SK-N-SH (cell line): ENCODE results near the gene TSSC4. TPM values are rescaled to one million over a fixed set of nuclear protein-coding genes. Genes with fewer than 3 reads are reported as not detected.

Experiments used
- CTCF ChIA-PET: fragments of 300-600, 350-600 bp; formaldehyde crosslinking; extraction: SDS; loops from one replicate; lab custom pipeline; 2021; lab: Yijun Ruan, JAX
- POLR2A ChIA-PET: fragments of 350-600 bp; sonication (Branson Sonifier 250); formaldehyde crosslinking; extraction: SDS; loops from one replicate; lab custom pipeline; 2020; ENCODE audit warnings: antibody characterized with exemption, inconsistent platforms; lab: Yijun Ruan, JAX
- DNase-seq: peaks from one replicate; pipeline ENCODE4 v3.0.0; 2012
- H2AFZ ChIP-seq: fragments of 200-600 bp; sonication (generic); 2 replicates; pipeline ENCODE4 v1.8.1; 2016; ENCODE audit warnings: antibody characterized with exemption, mild to moderate bottlenecking, low read depth
- H3F3A ChIP-seq: fragments of 200-600 bp; sonication (generic); replicated peaks from 2 replicates; pipeline ENCODE3; 2016; ENCODE audit warnings: antibody characterized with exemption, mild to moderate bottlenecking; ENCODE audit not compliant: insufficient read depth
- H3K27ac ChIP-seq, 2 experiments: fragments of 200-500 bp in 1 of 2; fragments of 200-600 bp in 1 of 2; sonication (Bioruptor generic) in 1 of 2; sonication (generic), shearing (Covaris generic) in 1 of 2; 2 replicates each; pipeline versions ENCODE4 v1.5.1 to v1.6.1; 2014 to 2016; ENCODE audit warnings: low read depth in 2 of 2, inconsistent platforms in 1 of 2, low read length in 1 of 2, mild to moderate bottlenecking in 1 of 2, mixed read lengths in 1 of 2
- H3K27me3 ChIP-seq: fragments of 200-600 bp; sonication (generic), shearing (Covaris generic); 2 replicates; pipeline ENCODE4 v1.6.1; 2016; ENCODE audit warnings: mixed run types; ENCODE audit not compliant: insufficient read depth
- H3K36me3 ChIP-seq, 2 experiments: fragments of 200-500 bp in 1 of 2; fragments of 200-600 bp in 1 of 2; sonication (Bioruptor generic) in 1 of 2; sonication (generic) in 1 of 2; replicated peaks in 1 of 2; 2 replicates each; pipeline versions ENCODE3 to v1.5.1; 2014 to 2016; ENCODE audit warnings: low read length in 1 of 2, mild to moderate bottlenecking in 1 of 2; ENCODE audit not compliant: insufficient read depth in 2 of 2, control insufficient read depth in 1 of 2
- H3K4me1 ChIP-seq, 2 experiments: fragments of 200-500 bp in 1 of 2; fragments of 200-600 bp in 1 of 2; sonication (Bioruptor generic) in 1 of 2; sonication (generic), shearing (Covaris generic) in 1 of 2; 2 replicates each; pipeline versions ENCODE4 v1.5.1 to v1.6.1; 2014 to 2016; ENCODE audit warnings: low read depth in 1 of 2, low read length in 1 of 2, mixed run types in 1 of 2; ENCODE audit not compliant: insufficient read depth in 2 of 2, control insufficient read depth in 1 of 2
- H3K4me2 ChIP-seq: fragments of 200-600 bp; sonication (generic), shearing (Covaris generic); 2 replicates; pipeline ENCODE4 v1.6.1; 2017; ENCODE audit warnings: mixed run types
- H3K4me3 ChIP-seq, 2 experiments: fragments of 200-500 bp in 1 of 2; fragments of 200-600 bp in 1 of 2; sonication (Bioruptor generic) in 1 of 2; sonication (generic), shearing (Covaris generic) in 1 of 2; 2 replicates each; pipeline versions ENCODE4 v1.5.1 to v1.8.1; 2014 to 2016; ENCODE audit warnings: low read depth in 2 of 2, inconsistent platforms in 1 of 2, low read length in 1 of 2, mild to moderate bottlenecking in 1 of 2, mixed read lengths in 1 of 2, moderate library complexity in 1 of 2
- H3K79me2 ChIP-seq: fragments of 200-600 bp; sonication (generic); 2 replicates; pipeline ENCODE4 v1.8.1; 2017; ENCODE audit warnings: mild to moderate bottlenecking; ENCODE audit not compliant: insufficient read depth
- H3K9ac ChIP-seq: fragments of 200-600 bp; sonication (generic); 2 replicates; pipeline ENCODE4 v1.6.1; 2017; ENCODE audit warnings: mixed run types
- H3K9me2 ChIP-seq: fragments of 200-600 bp; sonication (generic); 2 replicates; pipeline ENCODE4 v1.6.1; 2017; ENCODE audit warnings: mixed run types
- H3K9me3 ChIP-seq: fragments of 200-600 bp; sonication (generic); 2 replicates; pipeline ENCODE4 v1.6.1; 2017; ENCODE audit warnings: mixed run types, mild to moderate bottlenecking, moderate library complexity
- H4K20me1 ChIP-seq: fragments of 200-600 bp; sonication (generic); 2 replicates; pipeline ENCODE4 v1.6.1; 2017; ENCODE audit warnings: mild to moderate bottlenecking, mixed run types; ENCODE audit not compliant: insufficient read depth
- CHD2 ChIP-seq: fragments of 150-350 bp; IDR thresholded peaks from 2 replicates; pipeline ENCODE4 v1.6.1; 2018; ENCODE audit warnings: low read length; ENCODE audit not compliant: partially characterized antibody
- FOXJ3 ChIP-seq: sonication (generic); formaldehyde crosslinking; IDR thresholded peaks from 2 replicates; pipeline ENCODE4 v1.5.1; 2020; ENCODE audit warnings: mild to moderate bottlenecking, missing genetic modification reagents
- GATA2 ChIP-seq: sonication (generic); formaldehyde crosslinking; IDR thresholded peaks from 2 replicates; pipeline ENCODE4 v1.5.0; 2020; ENCODE audit warnings: mild to moderate bottlenecking, missing genetic modification reagents
- MXI1 ChIP-seq: IDR thresholded peaks from 2 replicates; pipeline ENCODE4 v1.6.1; 2012; ENCODE audit warnings: mild to moderate bottlenecking, low read depth, low read length, improper control_type of control experiment
- RAD21 ChIP-seq: IDR thresholded peaks from 2 replicates; pipeline ENCODE4 v1.6.1; 2012; ENCODE audit warnings: mild to moderate bottlenecking, low read length
- RCOR1 ChIP-seq: fragments of 150-350 bp; IDR thresholded peaks from 2 replicates; pipeline ENCODE4 v1.6.1; 2017; ENCODE audit warnings: antibody characterized with exemption, low read length
- RFX5 ChIP-seq: IDR thresholded peaks from 2 replicates; pipeline ENCODE4 v1.6.1; 2012; ENCODE audit warnings: mild to moderate bottlenecking, improper control_type of control experiment, low read length
- RXRA ChIP-seq: IDR thresholded peaks from 2 replicates; pipeline ENCODE4 v1.4.0; 2012; ENCODE audit warnings: low read depth, mild to moderate bottlenecking, borderline replicate concordance
- SMC3 ChIP-seq: IDR thresholded peaks from 2 replicates; pipeline ENCODE4 v1.6.1; 2012; ENCODE audit warnings: low read depth, low read length, improper control_type of control experiment
- TAF1 ChIP-seq: IDR thresholded peaks from 2 replicates; pipeline ENCODE4 v1.6.1; 2012; ENCODE audit warnings: low read depth, mild to moderate bottlenecking, low read length, moderate library complexity, borderline replicate concordance
- TCF12 ChIP-seq: IDR thresholded peaks from 2 replicates; pipeline ENCODE4 v1.4.0; 2012
- TEAD4 ChIP-seq: IDR thresholded peaks from 2 replicates; pipeline ENCODE4 v1.4.0; 2012; ENCODE audit warnings: mild to moderate bottlenecking, borderline replicate concordance; ENCODE audit not compliant: insufficient read depth
- WGBS: methylation state at CpG from one replicate; pipeline ENCODE4 v1.1.6; 2017; ENCODE audit warnings: low lambda C conversion rate; 5-methylcytosine and 5-hydroxymethylcytosine counted together
- polyA plus RNA-seq, 3 experiments: library from polyadenylated mRNA; depleted of rRNA; stranded (reverse); fragments of >200 nt; gene quantifications; 2 replicates each; pipeline ENCODE4 v1.2.3, GENCODE V29; 2012
- TF ChIP-seq, protein P1 (sequence below): IDR thresholded peaks from 2 replicates; pipeline ENCODE4 v1.4.0; 2012; ENCODE audit warnings: low read depth, borderline replicate concordance
- TF ChIP-seq, protein P2 (sequence below): IDR thresholded peaks from 2 replicates; pipeline ENCODE4 v1.6.1; 2012; ENCODE audit warnings: mild to moderate bottlenecking, low read depth, low read length, moderate library complexity
- TF ChIP-seq, protein P3 (sequence below): fragments of 150-350 bp; IDR thresholded peaks from 2 replicates; pipeline ENCODE4 v1.6.1; 2016; ENCODE audit warnings: mild to moderate bottlenecking, low read depth, low read length
- TF ChIP-seq, protein P4 (sequence below): fragments of 200-600 bp; sonication (generic); IDR thresholded peaks from 2 replicates; pipeline ENCODE4 v1.6.1; 2017; ENCODE audit warnings: antibody characterized with exemption, mild to moderate bottlenecking, moderate library complexity

The TSSC4 gene
- polyA plus RNA-seq, 1 of the 3 experiments (the other 2 are of a cell fraction), result 45.1 TPM

DNA sequence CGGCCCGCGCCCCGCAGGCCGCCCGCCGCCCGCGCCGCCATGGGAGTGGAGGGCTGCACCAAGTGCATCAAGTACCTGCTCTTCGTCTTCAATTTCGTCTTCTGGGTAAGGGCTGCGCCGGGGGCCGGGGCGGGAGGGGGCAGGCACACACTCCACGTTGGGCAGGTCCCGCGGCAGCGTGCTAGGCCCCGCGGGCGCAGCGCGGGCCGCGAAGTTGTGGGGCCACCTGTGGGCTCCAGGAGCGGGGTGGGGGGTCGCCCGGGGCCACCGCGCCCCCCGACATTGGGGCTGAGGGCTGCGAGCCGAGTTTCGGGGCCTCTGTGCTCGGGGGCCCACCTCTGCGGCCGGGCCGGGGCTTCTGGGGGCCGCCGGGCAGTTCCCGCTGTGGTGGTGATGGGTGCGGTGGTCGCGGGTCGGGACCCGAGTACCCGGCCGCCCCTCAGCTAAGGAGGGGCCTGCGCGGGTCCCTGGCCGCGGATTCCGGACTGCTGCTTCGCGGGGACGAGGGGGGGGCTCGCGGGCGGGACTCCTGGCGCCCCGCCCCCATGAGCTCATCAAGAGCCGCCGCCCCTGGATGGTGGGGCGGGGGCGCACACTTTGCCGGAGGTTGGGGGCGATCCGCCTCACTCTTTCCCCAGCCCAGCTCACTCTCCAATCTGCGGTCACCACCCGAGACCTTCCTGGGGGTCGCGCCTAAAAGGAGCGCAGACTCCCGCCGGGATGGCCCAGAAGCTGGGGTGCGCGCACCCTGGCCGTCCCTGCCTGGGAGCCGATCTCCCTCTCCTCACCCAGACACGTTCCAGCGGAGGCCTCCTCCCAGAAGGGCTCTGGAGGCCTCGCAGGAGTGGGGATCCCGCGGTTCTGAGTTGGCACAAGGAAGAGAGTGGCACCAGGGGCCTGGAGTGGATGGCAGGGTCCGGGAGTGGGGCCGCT is 22.8 kb upstream of the TSSC4 start:
- H4K20me1 ChIP-seq, result peaks cover 47% of the 10 kb centered on the region
- no peaks in the 10 kb centered on the region for H3F3A ChIP-seq
- peak; percentile 95 for DNase-seq
- no peaks in the 10 kb centered on the region for H3K36me3 ChIP-seq
- peak overlapping the region; percentile 96 for H3K9ac ChIP-seq
- peaks cover 0 to 16% of the 10 kb centered on the region in 2 experiments; a peak in 2 of 4 replicates for H3K4me1 ChIP-seq
- H3K27me3 ChIP-seq, result no peaks in the 10 kb centered on the region
- peak overlapping the region; percentile 100 for H3K4me2 ChIP-seq
- TF ChIP-seq RCOR1, result no peak
- TF ChIP-seq TAF1, result 0 out of 2 replicates have a peak, but pooled peaks have one; percentile 12
- peak overlapping the region; percentile 68 to 80 for H3K4me3 ChIP-seq
- H3K9me3 ChIP-seq, result no peaks in the 10 kb centered on the region
- POLR2A ChIA-PET, result interaction anchor here (0.8 to 2.6 kb wide), 8 partner anchors 9 to 184 kb away, joined by 3 to 22 read pairs (median 5); partner anchors contain the start of gene TSSC4
- peak overlapping the region; percentile 68 to 74 for H3K27ac ChIP-seq
- no peak overlapping the region for H2AFZ ChIP-seq
- H3K9me2 ChIP-seq, result no peaks in the 10 kb centered on the region
- under 1% methylated on average over 24 of the region's 88 CpGs for WGBS
- H3K79me2 ChIP-seq, result peaks cover 53% of the 10 kb centered on the region
- CTCF ChIA-PET, result interaction anchor here (0.6 to 2.6 kb wide), 8 partner anchors 22 to 510 kb away, joined by 3 to 9 read pairs (median 4); partner anchors contain the start of gene TSSC4

DNA sequence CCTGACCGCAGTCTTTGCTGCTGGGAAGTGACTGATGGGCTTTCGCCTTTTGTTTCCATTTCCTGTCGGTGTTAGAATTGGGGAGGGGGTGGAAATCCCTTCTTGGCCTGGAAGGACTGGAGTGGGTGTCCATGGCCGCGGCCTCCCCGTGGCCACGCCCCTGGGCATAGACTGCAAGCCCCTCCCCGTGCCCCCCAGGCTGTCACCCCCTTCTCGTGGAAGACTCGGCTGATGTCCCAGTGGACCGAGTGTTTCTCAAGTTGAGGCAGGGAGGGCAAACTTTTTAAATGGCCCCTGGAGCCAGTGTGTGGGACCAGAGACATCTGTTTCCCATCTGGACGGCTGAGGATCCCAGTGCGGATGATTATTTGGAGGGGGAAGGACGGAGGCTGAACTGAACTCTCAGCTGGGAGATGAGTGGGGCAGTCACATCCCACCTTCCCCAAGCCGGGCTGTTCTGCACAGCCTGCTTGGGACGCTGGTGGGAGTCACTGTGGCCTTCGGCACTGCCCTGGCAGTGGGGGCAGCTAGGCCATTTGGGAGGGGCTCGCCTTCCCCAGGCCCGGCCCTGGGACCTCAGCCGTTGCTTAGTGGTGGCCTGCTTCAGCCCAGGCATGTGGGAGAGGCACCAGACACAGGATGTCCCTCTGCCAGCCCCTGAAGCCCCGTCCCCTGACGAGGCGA is 21.9 kb upstream of the TSSC4 start:
- ChIA-PET CTCF (interaction anchor here (0.7 to 2.6 kb wide), 6 partner anchors 12 to 185 kb away, joined by 3 to 9 read pairs (median 6); partner anchors contain the start of gene TSSC4), POLR2A (interaction anchor here (0.9 to 2.6 kb wide), 7 partner anchors 8 to 185 kb away, joined by 3 to 22 read pairs (median 5); partner anchors contain the start of gene TSSC4)
- peak; percentile 83 for DNase-seq
- Histone ChIP-seq H3K4me1 (peaks cover 0 to 18% of the 10 kb centered on the region in 2 experiments; a peak in 2 of 4 replicates), H3K9ac (peak overlapping the region; percentile 96), H3F3A (no peaks in the 10 kb centered on the region), H2AFZ (no peak overlapping the region), H3K4me3 (peak overlapping the region; percentile 68 to 80), H3K27me3 (no peaks in the 10 kb centered on the region), H3K36me3 (no peaks in the 10 kb centered on the region), H3K27ac (peak overlapping the region; percentile 68 to 74; a peak in 3 of 4 replicates), H3K4me2 (peak overlapping the region; percentile 100), H3K79me2 (peaks cover 61% of the 10 kb centered on the region), H3K9me3 (no peaks in the 10 kb centered on the region), H4K20me1 (peaks cover 56% of the 10 kb centered on the region), H3K9me2 (no peaks in the 10 kb centered on the region)
- WGBS, result 9% methylated on average over 14 of the region's 23 CpGs
- TF ChIP-seq, protein P1, sequence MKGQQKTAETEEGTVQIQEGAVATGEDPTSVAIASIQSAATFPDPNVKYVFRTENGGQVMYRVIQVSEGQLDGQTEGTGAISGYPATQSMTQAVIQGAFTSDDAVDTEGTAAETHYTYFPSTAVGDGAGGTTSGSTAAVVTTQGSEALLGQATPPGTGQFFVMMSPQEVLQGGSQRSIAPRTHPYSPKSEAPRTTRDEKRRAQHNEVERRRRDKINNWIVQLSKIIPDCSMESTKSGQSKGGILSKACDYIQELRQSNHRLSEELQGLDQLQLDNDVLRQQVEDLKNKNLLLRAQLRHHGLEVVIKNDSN, result no peak
- TF ChIP-seq RXRA (no peak), RCOR1 (peak; percentile 44; the same call in 1 of the 2 replicates), FOXJ3 (CRISPR knock-in tag) (no peak), MXI1 (peak; percentile 61), TEAD4 (no peak), RFX5 (no peak), GATA2 (no peak), CHD2 (no peak), TCF12 (peak; percentile 71), RAD21 (no peak), SMC3 (no peak)
- TF ChIP-seq, protein P2, sequence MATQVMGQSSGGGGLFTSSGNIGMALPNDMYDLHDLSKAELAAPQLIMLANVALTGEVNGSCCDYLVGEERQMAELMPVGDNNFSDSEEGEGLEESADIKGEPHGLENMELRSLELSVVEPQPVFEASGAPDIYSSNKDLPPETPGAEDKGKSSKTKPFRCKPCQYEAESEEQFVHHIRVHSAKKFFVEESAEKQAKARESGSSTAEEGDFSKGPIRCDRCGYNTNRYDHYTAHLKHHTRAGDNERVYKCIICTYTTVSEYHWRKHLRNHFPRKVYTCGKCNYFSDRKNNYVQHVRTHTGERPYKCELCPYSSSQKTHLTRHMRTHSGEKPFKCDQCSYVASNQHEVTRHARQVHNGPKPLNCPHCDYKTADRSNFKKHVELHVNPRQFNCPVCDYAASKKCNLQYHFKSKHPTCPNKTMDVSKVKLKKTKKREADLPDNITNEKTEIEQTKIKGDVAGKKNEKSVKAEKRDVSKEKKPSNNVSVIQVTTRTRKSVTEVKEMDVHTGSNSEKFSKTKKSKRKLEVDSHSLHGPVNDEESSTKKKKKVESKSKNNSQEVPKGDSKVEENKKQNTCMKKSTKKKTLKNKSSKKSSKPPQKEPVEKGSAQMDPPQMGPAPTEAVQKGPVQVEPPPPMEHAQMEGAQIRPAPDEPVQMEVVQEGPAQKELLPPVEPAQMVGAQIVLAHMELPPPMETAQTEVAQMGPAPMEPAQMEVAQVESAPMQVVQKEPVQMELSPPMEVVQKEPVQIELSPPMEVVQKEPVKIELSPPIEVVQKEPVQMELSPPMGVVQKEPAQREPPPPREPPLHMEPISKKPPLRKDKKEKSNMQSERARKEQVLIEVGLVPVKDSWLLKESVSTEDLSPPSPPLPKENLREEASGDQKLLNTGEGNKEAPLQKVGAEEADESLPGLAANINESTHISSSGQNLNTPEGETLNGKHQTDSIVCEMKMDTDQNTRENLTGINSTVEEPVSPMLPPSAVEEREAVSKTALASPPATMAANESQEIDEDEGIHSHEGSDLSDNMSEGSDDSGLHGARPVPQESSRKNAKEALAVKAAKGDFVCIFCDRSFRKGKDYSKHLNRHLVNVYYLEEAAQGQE, result no peak
- TF ChIP-seq, protein P3, sequence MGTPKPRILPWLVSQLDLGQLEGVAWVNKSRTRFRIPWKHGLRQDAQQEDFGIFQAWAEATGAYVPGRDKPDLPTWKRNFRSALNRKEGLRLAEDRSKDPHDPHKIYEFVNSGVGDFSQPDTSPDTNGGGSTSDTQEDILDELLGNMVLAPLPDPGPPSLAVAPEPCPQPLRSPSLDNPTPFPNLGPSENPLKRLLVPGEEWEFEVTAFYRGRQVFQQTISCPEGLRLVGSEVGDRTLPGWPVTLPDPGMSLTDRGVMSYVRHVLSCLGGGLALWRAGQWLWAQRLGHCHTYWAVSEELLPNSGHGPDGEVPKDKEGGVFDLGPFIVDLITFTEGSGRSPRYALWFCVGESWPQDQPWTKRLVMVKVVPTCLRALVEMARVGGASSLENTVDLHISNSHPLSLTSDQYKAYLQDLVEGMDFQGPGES, result no peak
- TF ChIP-seq, protein P4, sequence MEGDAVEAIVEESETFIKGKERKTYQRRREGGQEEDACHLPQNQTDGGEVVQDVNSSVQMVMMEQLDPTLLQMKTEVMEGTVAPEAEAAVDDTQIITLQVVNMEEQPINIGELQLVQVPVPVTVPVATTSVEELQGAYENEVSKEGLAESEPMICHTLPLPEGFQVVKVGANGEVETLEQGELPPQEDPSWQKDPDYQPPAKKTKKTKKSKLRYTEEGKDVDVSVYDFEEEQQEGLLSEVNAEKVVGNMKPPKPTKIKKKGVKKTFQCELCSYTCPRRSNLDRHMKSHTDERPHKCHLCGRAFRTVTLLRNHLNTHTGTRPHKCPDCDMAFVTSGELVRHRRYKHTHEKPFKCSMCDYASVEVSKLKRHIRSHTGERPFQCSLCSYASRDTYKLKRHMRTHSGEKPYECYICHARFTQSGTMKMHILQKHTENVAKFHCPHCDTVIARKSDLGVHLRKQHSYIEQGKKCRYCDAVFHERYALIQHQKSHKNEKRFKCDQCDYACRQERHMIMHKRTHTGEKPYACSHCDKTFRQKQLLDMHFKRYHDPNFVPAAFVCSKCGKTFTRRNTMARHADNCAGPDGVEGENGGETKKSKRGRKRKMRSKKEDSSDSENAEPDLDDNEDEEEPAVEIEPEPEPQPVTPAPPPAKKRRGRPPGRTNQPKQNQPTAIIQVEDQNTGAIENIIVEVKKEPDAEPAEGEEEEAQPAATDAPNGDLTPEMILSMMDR, result no peak
